Measurements from ENCODE around the gene YEATS4. TPM values are rescaled to one million over a fixed set of nuclear protein-coding genes. Genes with fewer than 3 reads are reported as not detected.

Gene YEATS4
- total RNA-seq, 6 donors from 2014 or later, result 1.00 to 12.8 (median 10.2) TPM

GRCh38 chr12:69360348-69360672 lies 767 bp downstream of the YEATS4 start:
- TF ChIP-seq CTCF (IDR thresholded peaks at IDR 0.05) (no peak), POLR2A (IDR thresholded peaks at IDR 0.05) (no peak), EP300 (IDR thresholded peaks at IDR 0.05) (no peak), POLR2AphosphoS5 (IDR thresholded peaks at IDR 0.05) (no peak)
- Histone ChIP-seq H3K36me3 (peaks cover 0 to 10% (median 0%) of the 10 kb centered on the region in 4 donors), H3K27ac (peak overlapping the region; percentile 93 to 97 (median 95)), H3K9me3 (no peaks in the 10 kb centered on the region), H3K4me1 (peaks cover 10 to 30% (median 15%) of the 10 kb centered on the region in 4 donors), H3K4me3 (peak overlapping the region; percentile 63 to 98 (median 90)), H3K27me3 (no peaks in the 10 kb centered on the region)
- ATAC-seq (ENCODE audit: low FRiP score in 2 of 2), result no peak
- no peak for DNase-seq
- WGBS, 2 donors, result 6 to 8% methylated on average over 10 of the region's 10 CpGs

GRCh38 chr12:69366796-69367195 lies 7.3 kb downstream of the YEATS4 start:
- DNase-seq (no peak), ATAC-seq (ENCODE audit: low FRiP score in 2 of 2) (no peak)
- no peaks in the 10 kb centered on the region for H3K9me3 ChIP-seq
- no peaks in the 10 kb centered on the region for H3K4me1 ChIP-seq
- peaks cover 15 to 44% (median 19%) of the 10 kb centered on the region in 4 donors for H3K36me3 ChIP-seq
- no peak overlapping the region for H3K27ac ChIP-seq
- H3K27me3 ChIP-seq, result no peaks in the 10 kb centered on the region
- no peak for TF ChIP-seq POLR2A (IDR thresholded peaks at IDR 0.05)
- no peak for TF ChIP-seq CTCF (IDR thresholded peaks at IDR 0.05)
- no peak for TF ChIP-seq POLR2AphosphoS5 (IDR thresholded peaks at IDR 0.05)
- no peak for TF ChIP-seq EP300 (IDR thresholded peaks at IDR 0.05)
- H3K4me3 ChIP-seq, result no peak overlapping the region
- WGBS, 2 donors, result 92 to 95% methylated on average over 5 of the region's 5 CpGs

GRCh38 chr12:69368171-69368570 lies 8.6 kb downstream of the YEATS4 start:
- ATAC-seq (ENCODE audit: low FRiP score in 2 of 2) (no peak), DNase-seq (no peak)
- Histone ChIP-seq H3K36me3 (peaks cover 17 to 45% (median 23%) of the 10 kb centered on the region in 4 donors), H3K4me1 (no peaks in the 10 kb centered on the region), H3K27me3 (no peaks in the 10 kb centered on the region), H3K27ac (no peak overlapping the region), H3K9me3 (no peaks in the 10 kb centered on the region), H3K4me3 (no peak overlapping the region)
- WGBS, 2 donors, result 97 to 100% methylated on average over 1 of the region's 1 CpG
- no peak for TF ChIP-seq EP300 (IDR thresholded peaks at IDR 0.05)
- no peak for TF ChIP-seq CTCF (IDR thresholded peaks at IDR 0.05)
- TF ChIP-seq POLR2A (IDR thresholded peaks at IDR 0.05), result no peak
- TF ChIP-seq POLR2AphosphoS5 (IDR thresholded peaks at IDR 0.05), result no peak

DNA sequence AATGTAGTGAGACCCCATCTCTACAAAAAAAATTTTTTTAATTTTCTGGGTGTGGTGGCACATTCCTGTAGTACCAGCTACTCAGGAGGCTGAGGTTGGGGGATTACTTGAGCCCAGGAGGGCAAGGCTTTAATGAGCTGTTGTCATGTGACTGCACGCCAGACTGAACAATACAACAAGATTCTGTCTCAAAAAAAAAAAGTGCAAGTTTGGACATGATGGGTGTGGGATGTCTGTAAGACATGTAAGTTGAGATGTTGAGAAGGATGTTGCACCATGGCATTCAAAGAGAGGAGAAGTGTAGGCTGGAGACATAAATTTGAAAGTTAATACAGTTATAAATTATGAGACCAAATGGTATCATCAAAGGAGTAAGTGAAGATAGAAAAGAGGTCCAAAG lies 23.5 kb downstream of the YEATS4 start:
- Histone ChIP-seq H3K27me3 (no peaks in the 10 kb centered on the region), H3K36me3 (peaks cover 0 to 10% (median 0%) of the 10 kb centered on the region in 4 donors), H3K4me3 (no peak overlapping the region), H3K27ac (no peak overlapping the region), H3K9me3 (no peaks in the 10 kb centered on the region), H3K4me1 (no peaks in the 10 kb centered on the region)
- no peak for TF ChIP-seq EP300 (IDR thresholded peaks at IDR 0.05)
- no peak for TF ChIP-seq CTCF (IDR thresholded peaks at IDR 0.05)
- no peak for TF ChIP-seq POLR2AphosphoS5 (IDR thresholded peaks at IDR 0.05)
- no peak for TF ChIP-seq POLR2A (IDR thresholded peaks at IDR 0.05)
- DNase-seq (no peak), ATAC-seq (ENCODE audit: low FRiP score in 2 of 2) (no peak)
- WGBS, 2 donors, result 90 to 96% methylated on average over 1 of the region's 1 CpG

DNA sequence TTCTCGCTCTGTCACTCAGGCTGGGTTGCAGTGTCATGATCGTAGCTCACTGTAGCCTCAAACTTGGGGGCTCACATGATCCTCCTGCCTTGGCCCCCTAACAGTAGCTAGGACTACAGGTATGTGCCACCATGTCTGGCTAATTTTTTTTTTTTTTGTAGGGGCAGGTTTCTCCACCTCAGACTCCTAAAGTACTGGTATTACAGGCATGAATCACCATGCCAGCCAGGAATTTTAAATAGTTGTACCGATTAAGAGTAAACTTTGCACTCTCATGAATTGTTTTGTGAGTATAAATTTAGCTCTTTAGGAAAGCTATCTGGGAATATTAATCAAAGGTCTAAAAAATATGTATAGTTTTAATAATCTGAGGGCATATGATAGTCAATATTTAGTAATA lies 25.5 kb downstream of the YEATS4 start:
- 79 to 81% methylated on average over 3 of the region's 3 CpGs for WGBS, 2 donors
- ATAC-seq (ENCODE audit: low FRiP score in 2 of 2) (no peak), DNase-seq (no peak)
- Histone ChIP-seq H3K4me3 (no peak overlapping the region), H3K9me3 (no peaks in the 10 kb centered on the region), H3K27ac (no peak overlapping the region), H3K36me3 (peaks cover 0 to 3% (median 0%) of the 10 kb centered on the region in 4 donors), H3K4me1 (no peaks in the 10 kb centered on the region), H3K27me3 (no peaks in the 10 kb centered on the region)
- no peak for TF ChIP-seq EP300 (IDR thresholded peaks at IDR 0.05)
- TF ChIP-seq CTCF (IDR thresholded peaks at IDR 0.05), result no peak
- no peak for TF ChIP-seq POLR2A (IDR thresholded peaks at IDR 0.05)
- no peak for TF ChIP-seq POLR2AphosphoS5 (IDR thresholded peaks at IDR 0.05)
